ENCODE results near the gene MAP2. TPM values are rescaled to one million over a fixed set of nuclear protein-coding genes. Genes with fewer than 3 reads are reported as not detected.

The MAP2 gene
- total and polyA plus RNA-seq, 10 of the 15 experiments (the other 5 are each of a cell fraction or from before 2014, with no cell fraction given) = 0.01 TPM; not detected in 9

DNA sequence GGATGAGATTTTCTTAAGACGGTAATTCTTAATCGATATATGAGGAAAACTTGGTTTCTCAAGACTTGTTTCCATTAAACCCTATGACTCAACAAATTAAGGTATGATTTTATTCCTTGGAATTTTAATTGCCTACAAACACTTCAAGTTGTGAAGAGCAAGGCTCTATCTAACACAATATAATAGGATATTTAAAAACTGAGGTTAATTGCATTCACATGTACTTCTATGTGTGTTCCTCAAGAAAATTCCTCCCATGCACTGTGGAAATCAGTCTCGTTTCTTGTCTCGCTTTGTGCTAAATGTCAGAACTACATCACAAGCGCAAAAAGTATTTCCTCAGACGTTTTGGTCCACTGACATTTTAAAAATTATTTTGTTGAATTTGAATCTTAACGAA is 238.2 kb downstream of the MAP2 start:
- DNase-seq (ENCODE audit: low read depth, low spot score) (no peak), FAIRE-seq (no peak), ATAC-seq (no peak)
- POLR2A ChIA-PET = no interaction called here
- no peaks in the 10 kb centered on the region for H4K20me1 ChIP-seq (ENCODE audit: control insufficient read depth, insufficient read depth)
- SMC1A ChIA-PET (ENCODE audit: uncharacterized antibody, unreplicated experiment) = no interaction called here
- no peak overlapping the region for H3K4me3 ChIP-seq
- no peaks in the 10 kb centered on the region for H3K9me3 ChIP-seq (replicated peaks; ENCODE audit: control insufficient read depth, insufficient read depth, low read length)
- TF ChIP-seq SIX5 (IDR thresholded peaks at IDR 0.05; ENCODE audit: low read depth, low read length, severe bottlenecking) (no peak), ESRRA (IDR thresholded peaks at IDR 0.05; ENCODE audit: low read length) (no peak), SPI1 (IDR thresholded peaks at IDR 0.05; ENCODE audit: borderline replicate concordance, insufficient read depth, low read depth, low read length) (no peak), LARP7 (IDR thresholded peaks at IDR 0.05) (no peak), MEF2A (IDR thresholded peaks at IDR 0.05; ENCODE audit: insufficient read depth, low read depth, low read length) (no peak), NFXL1 (IDR thresholded peaks at IDR 0.05; ENCODE audit: borderline replicate concordance) (no peak), ZNF274 (IDR thresholded peaks at IDR 0.05; ENCODE audit: insufficient read depth, insufficient read length) (no peak)
- TF ChIP-seq, protein P1, sequence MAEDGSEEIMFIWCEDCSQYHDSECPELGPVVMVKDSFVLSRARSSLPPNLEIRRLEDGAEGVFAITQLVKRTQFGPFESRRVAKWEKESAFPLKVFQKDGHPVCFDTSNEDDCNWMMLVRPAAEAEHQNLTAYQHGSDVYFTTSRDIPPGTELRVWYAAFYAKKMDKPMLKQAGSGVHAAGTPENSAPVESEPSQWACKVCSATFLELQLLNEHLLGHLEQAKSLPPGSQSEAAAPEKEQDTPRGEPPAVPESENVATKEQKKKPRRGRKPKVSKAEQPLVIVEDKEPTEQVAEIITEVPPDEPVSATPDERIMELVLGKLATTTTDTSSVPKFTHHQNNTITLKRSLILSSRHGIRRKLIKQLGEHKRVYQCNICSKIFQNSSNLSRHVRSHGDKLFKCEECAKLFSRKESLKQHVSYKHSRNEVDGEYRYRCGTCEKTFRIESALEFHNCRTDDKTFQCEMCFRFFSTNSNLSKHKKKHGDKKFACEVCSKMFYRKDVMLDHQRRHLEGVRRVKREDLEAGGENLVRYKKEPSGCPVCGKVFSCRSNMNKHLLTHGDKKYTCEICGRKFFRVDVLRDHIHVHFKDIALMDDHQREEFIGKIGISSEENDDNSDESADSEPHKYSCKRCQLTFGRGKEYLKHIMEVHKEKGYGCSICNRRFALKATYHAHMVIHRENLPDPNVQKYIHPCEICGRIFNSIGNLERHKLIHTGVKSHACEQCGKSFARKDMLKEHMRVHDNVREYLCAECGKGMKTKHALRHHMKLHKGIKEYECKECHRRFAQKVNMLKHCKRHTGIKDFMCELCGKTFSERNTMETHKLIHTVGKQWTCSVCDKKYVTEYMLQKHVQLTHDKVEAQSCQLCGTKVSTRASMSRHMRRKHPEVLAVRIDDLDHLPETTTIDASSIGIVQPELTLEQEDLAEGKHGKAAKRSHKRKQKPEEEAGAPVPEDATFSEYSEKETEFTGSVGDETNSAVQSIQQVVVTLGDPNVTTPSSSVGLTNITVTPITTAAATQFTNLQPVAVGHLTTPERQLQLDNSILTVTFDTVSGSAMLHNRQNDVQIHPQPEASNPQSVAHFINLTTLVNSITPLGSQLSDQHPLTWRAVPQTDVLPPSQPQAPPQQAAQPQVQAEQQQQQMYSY (CRISPR knock-in tag; IDR thresholded peaks at IDR 0.05) = no peak
- TF ChIP-seq, protein P2, sequence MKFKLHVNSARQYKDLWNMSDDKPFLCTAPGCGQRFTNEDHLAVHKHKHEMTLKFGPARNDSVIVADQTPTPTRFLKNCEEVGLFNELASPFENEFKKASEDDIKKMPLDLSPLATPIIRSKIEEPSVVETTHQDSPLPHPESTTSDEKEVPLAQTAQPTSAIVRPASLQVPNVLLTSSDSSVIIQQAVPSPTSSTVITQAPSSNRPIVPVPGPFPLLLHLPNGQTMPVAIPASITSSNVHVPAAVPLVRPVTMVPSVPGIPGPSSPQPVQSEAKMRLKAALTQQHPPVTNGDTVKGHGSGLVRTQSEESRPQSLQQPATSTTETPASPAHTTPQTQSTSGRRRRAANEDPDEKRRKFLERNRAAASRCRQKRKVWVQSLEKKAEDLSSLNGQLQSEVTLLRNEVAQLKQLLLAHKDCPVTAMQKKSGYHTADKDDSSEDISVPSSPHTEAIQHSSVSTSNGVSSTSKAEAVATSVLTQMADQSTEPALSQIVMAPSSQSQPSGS (IDR thresholded peaks at IDR 0.05; ENCODE audit: low read length) = no peak
- no peaks in the 10 kb centered on the region for H3K79me2 ChIP-seq (ENCODE audit: control insufficient read depth, insufficient read depth, low read length)
- CTCF ChIA-PET = no interaction called here
- no peak overlapping the region for H3K9ac ChIP-seq (ENCODE audit: control insufficient read depth, insufficient read depth, low read length)
- H3K27ac ChIP-seq (ENCODE audit: control insufficient read depth, insufficient read depth) = no peak overlapping the region
- RAD21 ChIA-PET (ENCODE audit: unreplicated experiment) = no interaction called here
- BruUV-seq (replicated peaks) = no TSS peak
- intact Hi-C loops (cut with micrococcal nuclease; ENCODE audit: unreplicated experiment) = no loop called here
- no peaks in the 10 kb centered on the region for H3K27me3 ChIP-seq (replicated peaks in 1 of 2; ENCODE audit: control insufficient read depth in 2 of 2, insufficient read depth in 2 of 2, low read length in 1 of 2)
- H3K4me1 ChIP-seq (ENCODE audit: control insufficient read depth, insufficient read depth, low read length) = no peaks in the 10 kb centered on the region
- H3K36me3 ChIP-seq (ENCODE audit: control insufficient read depth in 2 of 2, insufficient read depth in 2 of 2, low read length in 1 of 2) = no peaks in the 10 kb centered on the region
- no peak overlapping the region for H3K4me2 ChIP-seq (ENCODE audit: control insufficient read depth, insufficient read depth)
- 55% methylated on average over 7 of the region's 7 CpGs for WGBS (ENCODE audit: insufficient coverage, insufficient replicate concordance, low lambda C conversion rate, missing lambda C conversion rate)
- in situ Hi-C loops (cut with MboI) = no loop called here
- H2AFZ ChIP-seq (ENCODE audit: control insufficient read depth, low read depth, low read length) = no peak overlapping the region

Measured in GM12878 (cell line).